HepG2 (cell line): ENCODE measurements around the gene ELMOD1. TPM values are rescaled to one million over a fixed set of nuclear protein-coding genes. Genes with fewer than 3 reads are reported as not detected.

Experiments used
- ATAC-seq: fragments of 200-7000 bp; cut with Tn5 transposase; 3 replicates; pipeline ENCODE4 v1.9.1; 2020; ENCODE audit warnings: mild to moderate bottlenecking, moderate library complexity
- BruUV-seq: library from RNA; stranded (reverse); fragments of 400-500 nt; replicated peaks from 2 replicates; lab custom pipeline; 2021; lab: Mats Ljungman, UMichigan
- CTCF ChIA-PET: fragments of 300-600 bp; formaldehyde crosslinking; extraction: SDS; loops from one replicate; lab custom pipeline; 2021; ENCODE audit warnings: low total read pairs, inconsistent platforms, low intra/inter-chr PET ratio; lab: Yijun Ruan, JAX
- POLR2A ChIA-PET: fragments of 350-600 bp; sonication (Branson Sonifier 250); formaldehyde crosslinking; loops from one replicate; lab custom pipeline; 2020; ENCODE audit warnings: antibody characterized with exemption, inconsistent platforms; lab: Yijun Ruan, JAX
- DNase-seq: peaks from one replicate; pipeline ENCODE4 v3.0.0-alpha.2; 2015; ENCODE audit warnings: low spot score
- FAIRE-seq: peaks from 3 replicates; lab custom pipeline; 2011; peaks lifted over from hg19 to GRCh38; lab: Jason Lieb, UNC
- H2AFZ ChIP-seq: one replicate; pipeline ENCODE4 v1.6.1; 2011; ENCODE audit warnings: low read length, inconsistent platforms
- H3K27ac ChIP-seq: fragments of 300-600 bp; 3 replicates; pipeline ENCODE4 v1.8.0; 2011; ENCODE audit warnings: mixed run types, mild to moderate bottlenecking, mixed read lengths, low read length, inconsistent platforms; ENCODE audit not compliant: insufficient read depth; ENCODE audit errors: extremely low read length
- H3K27me3 ChIP-seq, 2 experiments: fragments of 200-600 bp in 1 of 2; 2 replicates in 1 of 2; 3 replicates in 1 of 2; pipeline versions ENCODE4 v1.6.0 to v1.8.0; 2011; ENCODE audit warnings: low read length in 2 of 2, mild to moderate bottlenecking in 2 of 2, moderate library complexity in 2 of 2, inconsistent platforms in 1 of 2; ENCODE audit not compliant: insufficient read depth in 2 of 2, control insufficient read depth in 1 of 2
- H3K36me3 ChIP-seq, 2 experiments: fragments of 200-600 bp in 1 of 2; replicated peaks in 1 of 2; 2 replicates in 1 of 2; 3 replicates in 1 of 2; pipeline versions ENCODE4 v1.5.1 to v1.8.0; 2011; ENCODE audit warnings: low read length in 2 of 2, inconsistent platforms in 1 of 2; ENCODE audit not compliant: insufficient read depth in 2 of 2, control insufficient read depth in 1 of 2
- H3K4me1 ChIP-seq: 2 replicates; pipeline ENCODE4 v1.5.1; 2012; ENCODE audit warnings: low read length, inconsistent platforms; ENCODE audit not compliant: insufficient read depth
- H3K4me2 ChIP-seq: 2 replicates; pipeline ENCODE4 v1.6.0; 2011; ENCODE audit warnings: low read depth, low read length, inconsistent platforms
- H3K4me3 ChIP-seq, 3 experiments: fragments of 200-600 bp in 1 of 3; sonication (generic), shearing (Covaris generic) in 1 of 3; replicated peaks in 1 of 3; 2 replicates each; pipeline ENCODE4 v1.5.1; 2011 to 2016; ENCODE audit warnings: low read length in 3 of 3, inconsistent platforms in 2 of 3, low read depth in 2 of 3, mild to moderate bottlenecking in 2 of 3, control low read depth in 1 of 3, mixed read lengths in 1 of 3; ENCODE audit not compliant: insufficient read depth in 1 of 3
- H3K79me2 ChIP-seq: one replicate; pipeline ENCODE4 v1.6.1; 2011; ENCODE audit warnings: low read length, inconsistent platforms; ENCODE audit not compliant: insufficient read depth
- H3K9ac ChIP-seq: 2 replicates; pipeline ENCODE4 v1.6.0; 2011; ENCODE audit warnings: mild to moderate bottlenecking, low read depth, low read length, inconsistent platforms; ENCODE audit not compliant: insufficient read depth
- H3K9me3 ChIP-seq: 2 replicates; pipeline ENCODE4 v1.5.1; 2012; ENCODE audit warnings: mild to moderate bottlenecking, low read length
- H4K20me1 ChIP-seq: 2 replicates; pipeline ENCODE4 v1.6.0; 2011; ENCODE audit warnings: inconsistent platforms, mild to moderate bottlenecking, low read length, moderate library complexity; ENCODE audit not compliant: insufficient read depth
- CBX1 ChIP-seq: IDR thresholded peaks from one replicate; pipeline ENCODE4 v1.6.1; 2016; ENCODE audit warnings: antibody characterized with exemption, low read depth
- GABPB1 ChIP-seq: IDR thresholded peaks from 2 replicates; pipeline ENCODE4 v1.6.1; 2016; ENCODE audit warnings: mild to moderate bottlenecking, missing genetic modification reagents, moderate library complexity, missing compliant biosample characterization
- KDM6A ChIP-seq: IDR thresholded peaks from 2 replicates; pipeline ENCODE4 v1.6.1; 2016; ENCODE audit warnings: low read depth
- THAP8 ChIP-seq: sonication (generic); formaldehyde crosslinking; IDR thresholded peaks from 2 replicates; pipeline ENCODE4 v1.5.1; 2020; ENCODE audit warnings: missing genetic modification reagents, mild to moderate bottlenecking, borderline replicate concordance
- ZNF24 ChIP-seq: fragments of 450-650 bp; IDR thresholded peaks from 2 replicates; pipeline ENCODE4 v1.6.1; 2017; ENCODE audit warnings: antibody characterized with exemption, mild to moderate bottlenecking
- WGBS: methylation state at CpG from one replicate; pipeline ENCODE4 v1.1.6; 2017; ENCODE audit warnings: low lambda C conversion rate; 5-methylcytosine and 5-hydroxymethylcytosine counted together
- in situ Hi-C: cut with HindIII; loops from 2 replicates; pipeline ENCODE4 v1.10.0; 2017; ENCODE audit warnings: low pct_unique_long_range_greater_than_20kb; ENCODE audit not compliant: extremely low pct_ligation_motif_present
- intact Hi-C: fragments of 100-400 bp; cut with micrococcal nuclease; formaldehyde crosslinking; loops from one replicate; pipeline ENCODE4 v1.10.0; 2022; ENCODE audit not compliant: unreplicated experiment
- polyA plus RNA-seq, 8 experiments: library from polyadenylated mRNA; depleted of rRNA in 3 of 8; stranded (reverse) in 7 of 8; unstranded in 1 of 8; fragments of >200 nt; fragmentation: Illumina TruSeq in 4 of 8; extraction: Trizol in 4 of 8; gene quantifications; 2 replicates each; pipeline versions ENCODE4 v1.2.1 to v1.2.3, GENCODE V29; 2011 to 2016; ENCODE audit warnings: low read depth in 4 of 8, missing spikeins in 1 of 8, mixed read lengths in 1 of 8; ENCODE audit not compliant: insufficient read depth in 1 of 8
- total RNA-seq, 5 experiments: library from RNA; depleted of rRNA; stranded (reverse); fragments of >200 nt; fragmentation: Illumina TruSeq; extraction: Trizol; gene quantifications; 2 replicates each; pipeline ENCODE4 v1.2.3, GENCODE V29; 2016; ENCODE audit warnings: low read depth in 1 of 5
- TF ChIP-seq, protein P1 (sequence below): sonication (generic); formaldehyde crosslinking; IDR thresholded peaks from 2 replicates; pipeline ENCODE4 v1.4.0; 2020; ENCODE audit warnings: missing genetic modification reagents
- TF ChIP-seq, protein P2 (sequence below): sonication (generic); formaldehyde crosslinking; conservative IDR thresholded peaks from 2 replicates; pipeline ENCODE4 v1.4.0; 2020; ENCODE audit warnings: missing genetic modification reagents

Gene ELMOD1
- total and polyA plus RNA-seq, 2 of the 13 experiments (the other 11 are each of a cell fraction or from before 2014, with no cell fraction given): not detected

DNA sequence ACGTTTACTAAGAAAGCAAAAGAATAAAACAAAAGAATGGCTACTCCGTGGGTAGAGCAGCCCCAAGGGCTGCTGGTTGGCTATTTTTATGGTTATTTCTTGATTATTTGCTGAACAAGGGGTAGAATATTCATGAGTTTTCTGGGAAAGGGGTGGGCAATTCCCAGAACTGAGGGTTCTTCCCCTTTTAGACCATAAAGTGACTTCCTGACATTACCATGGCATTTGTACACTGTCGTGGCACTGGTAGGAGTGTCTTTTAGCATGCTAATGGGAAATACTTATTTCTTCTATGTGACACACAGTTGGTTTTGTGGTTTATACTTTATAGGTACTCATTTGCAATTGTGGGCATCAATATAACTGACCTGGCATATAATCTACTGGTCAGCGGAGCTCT, 64.7 kb downstream of the ELMOD1 start:
- no peak overlapping the region for H3K4me2 ChIP-seq
- TF ChIP-seq CBX1: no peak
- TF ChIP-seq, protein P1, sequence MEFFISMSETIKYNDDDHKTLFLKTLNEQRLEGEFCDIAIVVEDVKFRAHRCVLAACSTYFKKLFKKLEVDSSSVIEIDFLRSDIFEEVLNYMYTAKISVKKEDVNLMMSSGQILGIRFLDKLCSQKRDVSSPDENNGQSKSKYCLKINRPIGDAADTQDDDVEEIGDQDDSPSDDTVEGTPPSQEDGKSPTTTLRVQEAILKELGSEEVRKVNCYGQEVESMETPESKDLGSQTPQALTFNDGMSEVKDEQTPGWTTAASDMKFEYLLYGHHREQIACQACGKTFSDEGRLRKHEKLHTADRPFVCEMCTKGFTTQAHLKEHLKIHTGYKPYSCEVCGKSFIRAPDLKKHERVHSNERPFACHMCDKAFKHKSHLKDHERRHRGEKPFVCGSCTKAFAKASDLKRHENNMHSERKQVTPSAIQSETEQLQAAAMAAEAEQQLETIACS (CRISPR knock-in tag): no peak
- TF ChIP-seq GABPB1 (CRISPR knock-in tag): no peak
- TF ChIP-seq THAP8 (CRISPR knock-in tag): no peak
- no peak for TF ChIP-seq KDM6A (CRISPR knock-in tag)
- TF ChIP-seq, all 625 proteins: peak for 0
- H3K27me3 ChIP-seq: no peaks in the 10 kb centered on the region
- no peaks in the 10 kb centered on the region for H3K79me2 ChIP-seq
- no peak overlapping the region for H3K27ac ChIP-seq
- no peak overlapping the region for H3K4me3 ChIP-seq
- DNase-seq (no peak), ATAC-seq (no peak), FAIRE-seq (no peak)
- in situ Hi-C loops (no loop called here), intact Hi-C loops (no loop called here)
- BruUV-seq: no TSS peak
- no peaks in the 10 kb centered on the region for H3K4me1 ChIP-seq
- H2AFZ ChIP-seq: no peak overlapping the region
- WGBS: 35% methylated on average over 4 of the region's 4 CpGs
- H3K9me3 ChIP-seq: no peaks in the 10 kb centered on the region
- H3K9ac ChIP-seq: no peak overlapping the region
- H3K36me3 ChIP-seq: no peaks in the 10 kb centered on the region
- CTCF ChIA-PET: no interaction called here
- H4K20me1 ChIP-seq: no peaks in the 10 kb centered on the region
- POLR2A ChIA-PET: no interaction called here

- no peak overlapping the region for H2AFZ ChIP-seq
- no peak overlapping the region for H3K4me2 ChIP-seq
- in situ Hi-C loops (no loop called here), intact Hi-C loops (no loop called here)
- BruUV-seq: no TSS peak
- no peak for ATAC-seq
- H3K27me3 ChIP-seq: peaks cover 0 to 4% of the 10 kb centered on the region in 2 experiments; a peak in 1 of 5 replicates
- no peak overlapping the region for H3K9ac ChIP-seq
- no peak overlapping the region for H3K4me3 ChIP-seq
- no peaks in the 10 kb centered on the region for H3K9me3 ChIP-seq
- CTCF ChIA-PET: no interaction called here
- H3K27ac ChIP-seq: no peak overlapping the region
- no peak for TF ChIP-seq ZNF24
- TF ChIP-seq, protein P2, sequence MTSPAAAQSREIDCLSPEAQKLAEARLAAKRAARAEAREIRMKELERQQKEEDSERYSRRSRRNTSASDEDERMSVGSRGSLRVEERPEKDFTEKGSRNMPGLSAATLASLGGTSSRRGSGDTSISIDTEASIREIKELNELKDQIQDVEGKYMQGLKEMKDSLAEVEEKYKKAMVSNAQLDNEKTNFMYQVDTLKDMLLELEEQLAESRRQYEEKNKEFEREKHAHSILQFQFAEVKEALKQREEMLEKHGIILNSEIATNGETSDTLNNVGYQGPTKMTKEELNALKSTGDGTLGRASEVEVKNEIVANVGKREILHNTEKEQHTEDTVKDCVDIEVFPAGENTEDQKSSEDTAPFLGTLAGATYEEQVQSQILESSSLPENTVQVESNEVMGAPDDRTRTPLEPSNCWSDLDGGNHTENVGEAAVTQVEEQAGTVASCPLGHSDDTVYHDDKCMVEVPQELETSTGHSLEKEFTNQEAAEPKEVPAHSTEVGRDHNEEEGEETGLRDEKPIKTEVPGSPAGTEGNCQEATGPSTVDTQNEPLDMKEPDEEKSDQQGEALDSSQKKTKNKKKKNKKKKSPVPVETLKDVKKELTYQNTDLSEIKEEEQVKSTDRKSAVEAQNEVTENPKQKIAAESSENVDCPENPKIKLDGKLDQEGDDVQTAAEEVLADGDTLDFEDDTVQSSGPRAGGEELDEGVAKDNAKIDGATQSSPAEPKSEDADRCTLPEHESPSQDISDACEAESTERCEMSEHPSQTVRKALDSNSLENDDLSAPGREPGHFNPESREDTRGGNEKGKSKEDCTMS: no peak
- no peak for DNase-seq
- no peak for FAIRE-seq
- H3K36me3 ChIP-seq: no peaks in the 10 kb centered on the region
- POLR2A ChIA-PET: no interaction called here
- no peaks in the 10 kb centered on the region for H3K4me1 ChIP-seq
- no peaks in the 10 kb centered on the region for H4K20me1 ChIP-seq
- no peaks in the 10 kb centered on the region for H3K79me2 ChIP-seq
Observed at GRCh38 chr11:107659310-107659709, 68.4 kb downstream of the ELMOD1 start.
